Prostate gland (tissue), 2 donors: ENCODE results near the gene TRAF3IP3.

Experiments used
- POLR2A ChIP-seq: fragments of 450-650 bp; IDR thresholded peaks from one replicate; pipeline ENCODE4 v1.6.1; 2016; ENCODE audit warnings: antibody characterized with exemption, mild to moderate bottlenecking
- POLR2AphosphoS5 ChIP-seq: sonication (generic); formaldehyde crosslinking; IDR thresholded peaks from one replicate; pipeline ENCODE4 v1.6.1; 2017; ENCODE audit warnings: antibody characterized with exemption
- TF ChIP-seq, protein P1 (sequence below), 4 experiments: fragments of 200-600 bp in 2 of 4; fragments of 450-650 bp in 2 of 4; sonication (generic) in 2 of 4; IDR thresholded peaks; 1 replicate in 3 of 4; 2 replicates in 1 of 4; pipeline ENCODE4 v1.5.1; 2016 to 2019; ENCODE audit warnings: antibody characterized with exemption in 4 of 4, mild to moderate bottlenecking in 2 of 4, moderate library complexity in 2 of 4

DNA sequence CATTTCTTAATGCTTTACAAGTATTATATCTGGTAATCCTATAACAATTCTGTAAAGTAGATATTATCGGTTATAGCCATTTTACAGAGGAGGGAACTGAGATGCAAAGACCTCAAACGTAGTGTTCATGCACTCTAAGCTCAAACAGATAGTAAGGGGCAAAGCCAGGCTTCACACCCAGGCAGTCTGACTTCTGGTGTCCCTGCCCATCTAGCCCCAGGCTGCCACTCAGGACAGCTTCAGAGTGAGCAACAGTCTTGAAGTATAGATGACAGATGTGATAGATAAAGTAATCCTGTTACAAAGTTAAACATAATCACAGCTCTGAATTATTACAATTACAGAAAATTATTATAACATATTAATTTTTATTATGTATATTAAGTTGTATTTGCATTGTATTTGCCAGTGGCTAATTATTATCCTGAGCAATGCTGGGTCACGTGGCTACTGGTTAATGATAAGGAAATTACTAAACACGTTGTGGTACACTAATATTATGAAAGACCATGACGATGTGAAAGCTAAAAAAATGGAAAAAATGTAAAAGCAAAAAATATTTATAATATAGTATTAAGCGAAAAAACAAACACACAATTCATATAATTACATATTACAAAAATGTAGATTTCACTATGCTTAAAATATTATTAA, 6.1 kb upstream of the TRAF3IP3 start:
- no peak for TF ChIP-seq POLR2A
- TF ChIP-seq, protein P1, sequence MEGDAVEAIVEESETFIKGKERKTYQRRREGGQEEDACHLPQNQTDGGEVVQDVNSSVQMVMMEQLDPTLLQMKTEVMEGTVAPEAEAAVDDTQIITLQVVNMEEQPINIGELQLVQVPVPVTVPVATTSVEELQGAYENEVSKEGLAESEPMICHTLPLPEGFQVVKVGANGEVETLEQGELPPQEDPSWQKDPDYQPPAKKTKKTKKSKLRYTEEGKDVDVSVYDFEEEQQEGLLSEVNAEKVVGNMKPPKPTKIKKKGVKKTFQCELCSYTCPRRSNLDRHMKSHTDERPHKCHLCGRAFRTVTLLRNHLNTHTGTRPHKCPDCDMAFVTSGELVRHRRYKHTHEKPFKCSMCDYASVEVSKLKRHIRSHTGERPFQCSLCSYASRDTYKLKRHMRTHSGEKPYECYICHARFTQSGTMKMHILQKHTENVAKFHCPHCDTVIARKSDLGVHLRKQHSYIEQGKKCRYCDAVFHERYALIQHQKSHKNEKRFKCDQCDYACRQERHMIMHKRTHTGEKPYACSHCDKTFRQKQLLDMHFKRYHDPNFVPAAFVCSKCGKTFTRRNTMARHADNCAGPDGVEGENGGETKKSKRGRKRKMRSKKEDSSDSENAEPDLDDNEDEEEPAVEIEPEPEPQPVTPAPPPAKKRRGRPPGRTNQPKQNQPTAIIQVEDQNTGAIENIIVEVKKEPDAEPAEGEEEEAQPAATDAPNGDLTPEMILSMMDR (IDR thresholded peaks at IDR 0.05) = no peak
- no peak for TF ChIP-seq POLR2AphosphoS5
